Measurements from ENCODE around the gene TCF3.
A peak's percentile ranks its signal among the peaks of the same experiment; 100 is the strongest.
"Not testable (repeated sequence)": the region's sequence is repeated elsewhere in the genome, so short reads cannot be mapped to it uniquely, and the experiment has no call there.

The TCF3 gene

DNA sequence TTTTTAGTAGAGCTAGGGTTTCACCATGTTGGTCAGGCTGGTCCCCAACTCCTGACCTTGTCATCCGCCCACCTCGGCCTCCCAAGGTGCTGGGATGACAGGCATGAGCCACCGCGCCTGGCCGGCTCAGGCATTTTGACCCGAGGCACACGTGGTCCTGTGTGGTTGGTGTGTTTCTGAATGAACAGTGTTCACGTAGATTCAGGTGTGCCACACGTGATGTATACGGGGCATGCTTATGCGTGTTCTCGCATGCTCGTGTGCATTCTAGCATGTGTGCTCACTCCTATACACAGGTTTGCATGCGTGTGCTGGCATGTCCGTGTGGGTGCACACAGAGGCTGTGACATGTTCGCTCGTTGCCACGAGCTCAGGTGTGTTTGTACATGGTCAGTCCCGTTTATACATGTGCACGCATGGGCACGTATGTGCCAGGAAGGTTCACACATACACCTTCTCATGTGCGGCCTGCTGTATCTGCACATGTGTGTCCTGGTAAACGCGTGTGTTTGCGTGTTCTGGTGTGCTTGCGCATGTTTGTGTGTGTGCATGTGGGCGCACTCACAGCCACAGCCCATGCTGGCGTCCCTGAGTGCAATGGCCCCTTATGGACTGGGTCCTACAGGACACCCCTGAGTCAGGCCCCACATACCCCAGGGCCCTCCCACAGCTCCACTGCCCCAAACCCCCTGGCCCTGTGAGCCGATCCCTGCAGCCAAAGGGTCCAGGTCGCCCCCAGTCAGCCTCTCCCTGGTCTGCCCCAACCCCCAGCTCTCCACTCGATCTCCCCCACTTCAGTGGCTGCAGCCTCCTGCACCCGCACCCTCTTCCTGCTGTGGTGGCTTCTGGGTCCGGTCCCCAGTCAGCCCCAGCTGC lies 20.6 kb upstream of the TCF3 start:
- DNase-seq (ENCODE audit: low read depth) = no peak

DNA sequence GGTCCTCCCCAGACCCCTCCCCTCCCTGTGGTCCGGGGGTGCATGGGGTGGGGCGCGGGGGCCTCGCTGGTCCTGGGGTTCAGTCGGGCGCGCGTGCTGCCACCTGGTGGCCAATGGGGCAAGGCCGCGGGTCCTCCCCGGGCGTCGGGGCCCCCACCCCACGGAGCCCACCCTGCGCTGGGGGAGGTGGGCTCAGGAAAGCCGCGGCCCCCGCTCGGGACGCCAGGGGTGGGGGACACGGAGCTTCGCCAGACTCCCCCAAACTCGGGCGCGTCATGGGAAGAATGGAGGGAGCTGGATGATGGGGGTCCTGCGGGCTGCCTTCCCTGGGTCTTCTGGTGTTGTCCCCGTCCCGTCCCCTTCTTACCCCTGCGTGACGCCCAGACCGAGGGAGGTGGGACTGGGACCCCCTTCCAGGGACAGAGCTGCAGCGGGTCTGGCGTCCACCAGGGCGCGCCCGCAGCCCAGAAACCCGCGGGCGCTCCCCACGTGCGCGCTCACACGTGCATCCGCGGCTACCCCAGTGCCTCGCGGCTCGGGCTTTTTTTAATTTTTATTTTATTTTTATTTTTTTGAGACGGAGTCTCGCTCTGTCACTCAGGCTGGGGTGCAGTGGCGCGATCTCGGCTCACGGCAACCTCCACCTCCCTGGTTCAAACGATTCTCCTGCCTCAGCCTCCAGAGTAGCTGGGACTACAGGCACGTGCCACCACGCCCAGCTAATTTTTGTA lies 19.8 kb upstream of the TCF3 start:
- DNase-seq (ENCODE audit: low read depth) = peak; percentile 48

DNA sequence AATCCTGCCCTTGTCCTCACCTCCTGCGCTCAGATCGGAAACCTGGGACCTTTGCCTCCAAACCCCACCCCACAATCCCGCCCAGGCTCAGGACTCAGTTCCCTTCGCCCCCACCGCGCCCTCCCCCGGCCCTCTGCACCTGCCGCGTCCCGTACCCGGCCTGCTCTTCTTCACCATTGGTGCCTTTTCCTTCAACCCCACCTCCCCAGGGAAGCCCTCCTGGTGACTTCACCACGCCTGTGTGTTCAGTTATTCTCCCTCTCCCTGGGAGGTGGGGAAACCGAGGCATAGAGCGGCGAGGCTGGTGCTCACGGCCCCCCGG lies 19.3 kb upstream of the TCF3 start:
- DNase-seq (ENCODE audit: low read depth) = no peak

DNA sequence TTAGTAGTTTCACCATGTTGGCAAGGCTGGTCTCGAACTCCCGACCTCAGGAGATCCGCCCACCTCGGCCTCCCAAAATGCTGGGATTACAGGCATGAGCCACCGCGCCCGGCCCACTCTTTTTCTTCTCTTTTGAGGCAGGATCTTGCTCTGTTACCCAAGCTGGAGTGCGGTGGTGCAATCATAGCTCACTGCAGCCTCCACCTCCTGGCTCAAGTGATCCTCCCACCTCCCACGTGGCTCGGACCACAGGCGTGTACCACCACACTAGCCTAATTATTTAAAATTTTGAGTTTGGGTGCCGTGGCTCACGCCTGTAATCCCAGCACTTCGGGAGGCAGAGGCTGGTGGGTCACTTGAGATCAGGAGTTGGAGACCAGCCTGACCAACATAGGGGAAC lies 18.3 kb upstream of the TCF3 start:
- DNase-seq (ENCODE audit: low read depth) = not testable (repeated sequence)

DNA sequence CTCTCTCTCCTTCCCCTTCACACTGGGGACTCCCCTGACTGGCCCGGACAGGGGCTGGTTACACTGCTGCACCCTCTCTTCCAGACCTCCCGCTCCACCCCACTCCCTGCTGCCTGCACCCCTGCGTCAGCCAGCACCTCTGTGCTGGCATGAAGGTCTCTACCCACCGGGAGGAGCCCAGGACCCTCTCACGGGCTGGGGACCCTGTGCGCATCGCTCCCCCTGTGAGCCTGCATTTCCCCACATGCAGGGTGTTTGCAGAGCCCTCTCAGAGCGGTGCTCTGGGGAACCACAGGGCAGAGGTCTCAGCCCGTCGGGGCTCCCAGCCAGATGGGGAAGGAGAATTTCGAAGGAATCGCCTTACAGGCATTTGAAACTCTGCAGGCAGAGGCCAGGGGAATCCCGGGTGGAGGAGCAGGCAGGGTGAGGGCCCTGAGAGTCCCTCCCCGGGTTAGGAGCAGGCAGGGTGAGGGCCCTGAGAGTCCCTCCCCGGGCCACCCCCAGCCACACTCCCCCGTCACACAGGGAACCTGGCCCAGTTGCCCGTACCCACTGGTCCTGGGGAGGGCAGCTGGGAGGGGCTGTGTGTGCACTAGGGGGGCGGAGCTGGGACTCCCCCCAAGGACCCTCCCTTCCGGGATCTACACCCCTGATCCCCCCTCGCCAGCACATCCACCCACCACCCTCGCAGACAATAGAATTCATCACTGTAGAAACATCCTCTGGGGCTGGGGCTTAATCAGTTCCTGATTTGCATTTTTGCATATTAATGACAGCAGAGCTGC lies 16.3 kb upstream of the TCF3 start:
- DNase-seq (ENCODE audit: low read depth) = peak; percentile 10

DNA sequence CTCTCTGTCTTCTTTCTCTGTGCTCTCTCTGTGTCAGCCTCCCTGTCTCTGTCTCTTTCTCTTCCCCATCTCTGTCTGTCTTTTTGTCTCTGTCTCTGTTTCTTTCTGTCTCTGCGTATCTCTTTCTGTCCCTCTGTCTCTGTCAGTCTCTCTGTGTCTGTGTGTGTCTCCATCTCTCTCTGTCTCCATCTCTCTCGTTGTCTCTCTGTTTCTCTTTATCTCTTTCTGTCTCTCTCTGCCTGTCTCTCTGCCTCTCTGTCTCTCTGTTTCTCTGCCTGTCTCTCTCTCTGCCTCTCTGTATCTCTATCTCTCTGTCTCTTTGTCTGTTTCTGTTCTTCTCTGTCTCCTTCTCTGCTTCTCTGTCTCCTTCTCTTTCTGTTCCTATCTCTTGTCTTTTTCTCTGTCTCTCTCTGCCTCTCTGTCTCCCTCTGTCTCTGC lies 15.7 kb upstream of the TCF3 start:
- no peak for DNase-seq (ENCODE audit: low read depth)

DNA sequence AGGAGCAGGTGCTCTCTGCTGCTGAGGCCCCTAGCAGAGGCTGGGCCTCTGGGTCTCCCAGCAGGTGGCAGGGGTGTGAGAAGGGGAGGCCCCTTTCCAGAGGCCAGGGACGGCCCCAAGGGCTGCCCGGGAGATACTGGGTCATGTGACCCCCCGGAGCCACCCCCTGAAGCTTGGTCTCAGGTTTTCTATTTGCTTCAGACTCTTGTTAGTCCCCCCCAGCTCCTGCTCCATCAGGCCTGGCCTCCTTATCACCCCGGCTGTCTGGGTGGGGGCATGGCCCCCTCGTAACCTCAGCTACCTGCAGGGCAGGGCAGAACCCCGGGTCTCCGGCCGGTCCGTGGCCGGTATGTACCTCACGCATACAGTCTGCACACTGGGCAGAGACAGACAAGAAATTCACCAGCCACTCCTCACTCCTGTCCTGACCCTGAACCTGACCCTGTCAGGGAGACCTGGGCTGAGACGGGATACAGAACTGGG lies 13.2 kb upstream of the TCF3 start:
- DNase-seq (ENCODE audit: low read depth) = no peak

DNA sequence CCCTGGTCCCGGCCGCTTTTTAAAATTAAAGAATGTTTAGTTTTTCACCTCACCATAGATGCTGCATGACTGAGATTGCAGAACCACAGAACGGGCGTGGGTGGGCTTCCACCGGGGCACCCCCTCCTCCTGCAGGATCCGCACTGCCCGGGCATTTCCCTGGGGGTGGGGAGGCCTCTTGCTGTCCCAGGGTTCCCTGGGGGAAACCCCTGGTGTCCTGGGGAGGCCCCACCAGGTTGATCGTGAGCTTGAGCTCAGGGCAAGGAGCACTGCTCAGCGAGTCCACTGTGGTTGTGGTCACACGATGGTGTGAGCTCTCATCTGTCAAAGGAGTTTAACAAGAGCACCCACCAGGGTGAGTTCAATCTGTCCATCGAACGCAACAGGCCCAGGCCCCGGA lies 11.4 kb upstream of the TCF3 start:
- DNase-seq (ENCODE audit: low read depth) = no peak

DNA sequence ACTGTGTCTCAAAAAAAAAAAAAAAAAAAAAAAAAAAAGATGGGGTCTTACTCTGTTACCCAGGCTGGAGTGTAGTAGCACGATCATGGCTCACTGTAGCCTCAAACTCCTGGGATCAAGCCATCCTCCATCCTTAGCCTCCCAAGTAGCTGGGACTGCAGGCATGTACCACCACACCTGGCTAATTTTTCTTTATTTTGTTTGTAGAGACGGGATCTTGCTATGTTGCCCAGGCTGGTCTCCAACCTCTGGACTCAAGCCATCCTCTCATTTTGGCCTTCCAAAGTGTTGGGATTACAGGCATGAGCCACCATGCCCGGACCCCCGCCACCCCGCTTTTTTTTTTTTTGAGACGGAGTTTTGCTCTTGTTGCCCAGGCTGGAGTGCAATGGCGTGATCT lies 10.8 kb upstream of the TCF3 start:
- DNase-seq (ENCODE audit: low read depth) = not testable (repeated sequence)

DNA sequence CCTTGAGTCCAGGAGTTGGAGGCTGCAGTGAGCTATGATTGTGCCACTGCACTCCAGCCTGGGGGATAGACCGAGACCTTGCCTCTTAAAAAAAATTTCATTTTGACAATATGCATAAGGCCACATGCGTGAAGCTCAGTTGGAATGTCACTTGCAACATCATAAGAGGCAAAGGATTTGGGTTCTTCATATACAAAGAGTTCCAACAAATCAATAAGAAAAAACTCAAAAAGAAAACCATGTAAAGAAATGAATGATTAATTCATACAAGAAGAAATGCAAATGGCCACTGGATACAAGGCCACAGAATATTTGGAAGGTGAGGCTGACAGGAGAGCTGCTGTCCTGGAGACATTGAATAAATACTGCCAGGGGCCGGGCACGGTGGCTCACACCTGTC lies 9.6 kb upstream of the TCF3 start:
- DNase-seq (ENCODE audit: low read depth) = no peak

DNA sequence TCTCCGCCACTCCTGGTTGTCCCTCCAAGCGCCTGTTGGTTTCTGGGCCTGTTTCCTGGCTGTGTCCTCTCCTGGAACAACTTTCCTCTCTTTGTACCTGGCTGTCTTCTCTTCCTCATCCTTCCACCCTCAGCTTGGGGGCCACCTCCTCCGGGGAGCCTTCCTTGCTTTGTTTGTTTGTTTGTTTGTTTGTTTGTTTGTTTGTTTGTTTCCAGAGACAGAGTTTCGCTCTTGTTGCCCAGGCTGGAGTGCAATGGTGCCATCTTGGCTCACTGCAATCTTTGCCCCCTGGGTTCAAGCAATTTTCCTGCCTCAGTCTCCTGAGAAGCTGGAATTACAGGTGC lies 6.6 kb upstream of the TCF3 start:
- DNase-seq (ENCODE audit: low read depth) = no peak

DNA sequence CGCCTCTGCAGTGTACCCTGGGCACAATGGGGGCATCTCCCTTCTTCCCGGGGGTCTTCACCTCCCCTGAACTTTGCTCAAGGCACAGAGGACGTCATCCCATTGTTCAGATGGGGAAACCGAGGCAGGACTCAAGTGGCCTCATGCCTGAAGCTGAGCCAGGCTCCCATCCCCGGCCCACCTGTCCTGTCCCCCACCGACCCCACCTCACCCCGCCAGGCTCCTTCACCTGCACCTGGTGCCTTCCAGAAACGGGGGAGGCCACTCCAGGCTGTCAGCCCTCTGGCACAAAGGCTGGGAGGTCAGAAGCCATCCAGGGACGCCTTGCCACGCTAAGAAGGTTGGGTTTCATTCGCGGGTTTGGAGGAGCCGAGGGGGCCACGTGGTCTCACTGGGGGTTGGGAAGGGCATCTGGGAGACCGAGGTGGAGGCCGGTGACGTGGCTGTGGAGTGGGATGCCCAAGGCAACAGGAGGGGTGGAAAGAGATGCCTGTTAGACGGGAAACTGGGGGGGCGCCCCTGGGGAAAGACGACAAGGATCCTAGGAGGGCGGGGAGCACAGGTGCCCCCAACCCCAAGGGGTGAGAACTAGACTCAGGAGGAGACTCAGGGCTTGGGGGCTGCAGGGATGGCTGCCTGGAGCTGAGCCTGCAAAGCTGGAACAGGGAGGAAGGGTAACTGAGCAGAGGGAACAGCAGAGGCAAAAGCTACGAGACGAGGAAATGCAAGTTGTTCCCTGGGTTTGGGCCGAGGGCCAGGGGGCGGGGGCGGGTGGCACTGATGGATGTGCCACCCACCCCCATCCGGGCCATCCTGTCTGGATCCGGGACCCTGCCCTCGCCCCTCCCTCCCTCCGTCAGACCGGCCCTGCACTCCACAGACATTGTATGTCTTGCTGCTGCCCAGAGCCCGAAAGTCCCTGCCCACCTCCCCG lies 6.0 kb upstream of the TCF3 start:
- no peak for DNase-seq (ENCODE audit: low read depth)

DNA sequence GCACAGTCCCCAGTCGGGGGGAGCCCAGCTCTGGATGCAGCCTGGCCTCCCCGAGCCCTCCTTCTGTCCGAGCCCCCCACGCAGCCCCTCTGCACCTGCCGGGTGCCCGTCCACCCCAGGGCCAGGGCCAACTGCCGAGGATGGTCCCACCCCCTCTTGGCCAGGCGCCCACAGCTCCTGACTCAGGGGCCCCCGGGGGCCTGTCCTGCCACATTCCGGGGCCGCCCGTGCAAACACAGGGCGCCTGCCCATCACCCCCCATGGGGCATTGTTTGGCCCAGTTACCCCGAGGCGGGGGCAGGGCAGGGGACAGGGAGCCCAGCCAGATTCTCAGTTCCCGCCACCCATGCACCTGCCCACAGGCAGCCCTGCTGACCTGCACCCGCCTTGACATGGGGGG lies 5.3 kb upstream of the TCF3 start:
- no peak for DNase-seq (ENCODE audit: low read depth)

DNA sequence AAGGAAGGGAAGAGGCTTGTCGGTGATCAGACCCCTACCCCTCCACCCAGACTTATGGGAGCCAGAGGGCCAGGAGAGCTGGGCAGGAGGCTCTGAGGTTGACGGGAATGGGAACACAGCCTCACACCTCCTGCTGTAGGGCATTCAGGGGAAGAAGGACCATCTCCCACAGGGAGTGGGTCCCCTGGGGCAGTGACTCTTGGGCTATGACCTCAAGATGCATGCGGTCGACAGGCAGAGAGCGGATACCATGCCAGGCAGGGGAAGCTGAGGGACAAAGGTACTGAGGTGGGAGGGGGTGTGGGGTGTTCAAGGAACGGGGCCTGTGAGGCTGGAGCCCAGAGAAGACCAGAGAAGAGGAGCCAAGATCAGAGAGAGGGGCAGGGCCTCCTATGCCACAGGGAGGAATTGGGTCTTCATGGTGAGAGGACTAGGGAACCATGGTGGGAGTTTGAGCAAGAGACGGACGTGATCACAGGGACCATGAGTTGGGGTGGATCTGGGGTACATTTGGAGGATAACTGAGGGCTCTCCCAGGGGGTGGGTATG lies 4.6 kb upstream of the TCF3 start:
- no peak for DNase-seq (ENCODE audit: low read depth)

DNA sequence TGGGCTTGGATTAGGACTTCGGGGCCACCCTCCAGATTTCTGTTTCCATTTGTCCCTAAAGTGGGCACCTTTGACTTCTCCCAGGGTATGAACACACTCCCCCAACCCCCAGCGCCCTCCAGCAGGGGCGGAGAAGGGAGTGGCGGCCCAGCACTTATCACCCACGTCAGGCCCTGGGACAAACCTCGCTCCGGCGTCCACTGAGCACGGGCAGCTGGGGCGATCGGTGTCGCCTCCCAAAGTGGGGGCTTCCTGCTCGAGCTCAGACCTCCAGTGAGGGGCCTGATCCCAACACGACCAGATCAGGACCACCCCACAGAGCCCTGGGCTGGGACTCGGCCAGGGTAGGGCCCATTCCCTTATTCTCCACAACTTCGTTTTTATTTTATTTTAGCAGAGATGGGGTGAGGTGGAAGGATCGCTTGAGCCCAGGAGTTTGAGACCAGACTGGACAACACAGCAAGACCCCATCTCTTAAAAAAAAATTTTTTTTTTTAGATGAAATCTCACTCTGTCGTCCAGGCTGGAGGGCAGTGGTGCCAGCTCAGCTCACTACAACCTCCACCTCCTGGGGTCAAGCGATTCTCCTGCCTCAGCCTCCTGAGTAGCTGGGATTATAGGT lies 3.7 kb upstream of the TCF3 start:
- no peak for DNase-seq (ENCODE audit: low read depth)

DNA sequence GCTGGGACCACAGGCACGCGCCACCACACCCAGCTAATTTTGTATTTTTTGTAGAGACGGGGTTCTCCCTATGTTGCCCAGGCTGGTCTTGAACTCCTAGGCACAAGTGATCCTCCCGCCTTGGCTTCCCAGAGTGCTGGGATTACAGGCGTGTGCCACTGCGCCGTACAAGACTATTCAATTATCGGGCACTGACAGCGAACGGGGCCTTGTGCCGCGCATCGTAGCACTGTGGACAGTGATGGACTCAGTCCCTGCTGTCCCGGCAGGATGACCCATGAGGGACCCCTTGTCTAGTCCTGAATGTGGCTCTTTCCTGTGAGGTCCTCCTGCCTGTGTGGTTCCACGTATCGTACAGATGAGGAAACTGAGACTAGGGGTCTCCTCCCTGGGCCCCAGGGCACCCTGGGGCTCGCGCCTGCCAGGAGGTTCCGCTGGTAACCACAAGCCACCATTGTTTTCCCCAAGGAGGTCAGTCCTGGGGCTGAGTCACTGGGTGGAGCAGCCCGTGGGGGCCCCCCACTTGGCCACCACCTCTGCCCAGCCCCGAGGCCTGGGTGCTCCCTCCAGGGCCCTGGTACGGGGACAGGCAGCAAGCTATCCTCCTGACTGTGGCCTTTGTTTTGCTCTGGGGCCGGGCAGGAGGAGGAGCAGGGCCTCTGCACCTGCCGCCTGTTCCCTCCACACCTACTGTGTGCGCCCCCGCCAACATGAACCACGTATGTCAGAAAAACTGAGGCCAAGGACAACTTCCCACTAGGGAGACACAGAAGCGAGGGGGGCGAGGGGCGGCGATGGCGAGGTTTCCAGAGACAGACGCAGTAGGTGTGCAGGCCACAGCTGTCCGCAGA lies 2.9 kb upstream of the TCF3 start:
- no peak for DNase-seq (ENCODE audit: low read depth)

DNA sequence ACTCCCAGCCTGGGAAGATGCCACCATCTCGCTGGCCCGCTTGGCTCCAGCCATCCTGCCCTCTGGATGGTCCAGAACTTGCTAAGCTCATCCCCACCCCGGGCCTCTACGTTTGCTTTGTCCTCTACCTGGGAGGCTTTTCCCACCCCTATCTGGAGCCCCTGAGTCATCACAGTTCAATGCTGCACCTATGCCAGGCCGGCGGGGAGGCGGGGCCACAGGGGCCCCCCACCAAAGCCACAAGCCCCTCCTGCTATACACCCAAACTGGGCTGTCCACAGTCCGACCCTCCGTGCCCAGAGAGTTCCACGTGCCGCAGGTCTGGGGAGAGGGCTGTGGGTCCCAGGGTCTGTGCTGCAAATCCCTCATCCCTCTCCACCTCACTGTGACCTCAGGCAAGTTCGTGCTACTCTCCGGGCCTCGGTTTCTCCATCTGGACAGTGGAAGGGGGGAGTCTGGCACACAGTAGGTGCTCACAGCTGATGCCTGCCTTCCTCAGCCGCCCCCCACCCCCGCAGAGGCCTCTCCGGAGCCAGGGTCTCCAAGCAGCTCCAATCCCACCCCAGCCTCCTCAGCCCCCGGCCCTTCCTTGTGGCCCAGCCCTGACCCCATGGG lies 1.9 kb upstream of the TCF3 start:
- DNase-seq (ENCODE audit: low read depth) = no peak

DNA sequence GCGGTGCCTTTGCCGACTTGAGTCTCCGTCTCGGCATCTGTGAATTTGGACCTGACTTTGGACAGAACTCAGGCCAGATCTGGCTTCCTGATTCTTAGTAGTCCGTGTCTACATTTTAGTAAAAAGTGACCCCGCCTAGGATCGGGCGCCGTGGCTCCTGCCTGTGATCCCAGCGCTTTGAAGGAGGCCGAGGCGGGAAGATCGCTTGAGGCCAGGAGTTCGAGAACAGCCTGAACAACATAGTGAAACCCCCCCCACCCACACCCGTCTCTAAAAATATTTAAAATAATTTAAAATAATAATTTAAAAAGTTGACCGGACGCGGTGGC lies 849 bp upstream of the TCF3 start:
- DNase-seq (ENCODE audit: low read depth) = no peak

DNA sequence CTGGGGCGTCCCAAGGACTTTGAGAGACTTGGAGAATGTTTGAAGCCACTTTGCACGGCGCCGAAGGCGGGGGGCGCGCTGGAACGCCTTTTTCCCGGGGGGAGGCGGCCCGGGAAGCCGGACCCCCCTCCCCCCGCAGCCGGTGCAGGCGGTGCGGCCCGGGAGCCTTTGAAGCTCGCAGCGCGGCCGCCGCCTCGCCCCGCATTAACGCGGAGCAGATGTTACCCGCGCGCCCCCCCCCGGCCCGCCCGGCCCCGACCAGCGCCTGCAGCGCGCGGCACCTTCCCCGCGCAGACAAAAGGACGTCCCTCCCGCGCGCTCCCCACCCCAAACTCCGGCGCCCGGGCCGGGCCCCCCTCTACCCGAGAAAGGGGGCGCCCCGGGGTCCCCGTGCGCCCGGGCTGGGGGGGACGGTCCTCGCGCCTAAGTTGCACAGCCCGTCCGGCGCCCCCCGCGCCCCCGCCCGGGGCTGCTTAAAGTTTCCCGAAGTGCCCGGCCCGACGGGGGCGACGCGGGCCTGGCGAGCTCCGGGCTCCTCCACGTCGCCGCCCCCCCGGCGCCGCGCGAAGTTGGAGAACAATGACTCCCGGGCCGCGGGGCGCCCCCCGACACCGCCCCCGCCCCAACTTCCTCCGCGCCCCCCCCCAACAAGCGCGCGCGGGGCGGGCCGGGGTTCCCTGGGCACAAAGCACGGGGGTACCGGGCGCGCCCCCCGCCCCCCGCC lies 685 bp downstream of the TCF3 start:
- DNase-seq (ENCODE audit: low read depth) = peak; percentile 44
